HG02798 (cell line): ENCODE measurements around the gene S100A9.

Source experiments
- ATAC-seq: cut with Tn5 transposase; IDR thresholded peaks from one replicate; pipeline ENCODE4 v1.9.1; 2021; ENCODE audit warnings: mild to moderate bottlenecking; ENCODE audit not compliant: unreplicated experiment, poor library complexity

S100A9 gene

DNA sequence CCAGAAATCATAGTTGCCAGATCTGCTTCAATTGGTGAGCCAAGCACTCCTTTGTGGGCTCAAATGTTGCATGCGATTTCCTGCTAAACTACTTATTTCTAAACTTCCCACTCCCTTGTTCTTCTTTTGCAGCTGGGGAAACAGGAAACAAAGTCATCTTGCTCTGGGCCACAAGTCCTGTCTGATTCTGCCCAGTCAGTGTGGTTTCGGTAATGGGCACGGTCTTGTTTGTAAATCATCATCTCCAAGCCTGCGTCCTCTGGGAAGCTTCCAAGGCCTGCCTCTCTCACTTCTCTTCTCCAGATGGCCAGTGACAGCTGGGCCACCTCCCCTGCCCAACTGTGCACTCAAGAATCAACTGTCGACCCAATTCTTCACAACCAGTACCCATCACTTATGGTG, 28.8 kb downstream of the S100A9 start:
- ATAC-seq: no peak

DNA sequence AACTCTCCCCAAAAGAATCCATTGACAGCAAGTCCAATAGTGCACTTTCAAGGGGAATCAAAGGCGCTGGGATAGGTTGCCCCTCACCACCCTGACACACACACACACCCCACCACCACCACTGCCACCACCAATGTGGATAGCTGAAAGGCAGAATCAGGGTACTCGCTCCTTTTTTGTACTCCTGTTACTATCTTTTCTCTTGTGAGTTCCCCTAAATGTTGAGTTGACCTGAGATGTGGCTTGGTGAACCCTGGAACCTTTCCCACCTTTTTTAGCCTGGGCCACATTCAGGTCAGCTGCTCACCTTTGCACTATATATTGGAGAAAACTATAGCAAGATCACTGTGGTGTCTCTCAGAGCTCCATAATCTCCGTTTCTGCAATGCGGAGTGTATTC, 29.3 kb downstream of the S100A9 start:
- ATAC-seq: no peak

DNA sequence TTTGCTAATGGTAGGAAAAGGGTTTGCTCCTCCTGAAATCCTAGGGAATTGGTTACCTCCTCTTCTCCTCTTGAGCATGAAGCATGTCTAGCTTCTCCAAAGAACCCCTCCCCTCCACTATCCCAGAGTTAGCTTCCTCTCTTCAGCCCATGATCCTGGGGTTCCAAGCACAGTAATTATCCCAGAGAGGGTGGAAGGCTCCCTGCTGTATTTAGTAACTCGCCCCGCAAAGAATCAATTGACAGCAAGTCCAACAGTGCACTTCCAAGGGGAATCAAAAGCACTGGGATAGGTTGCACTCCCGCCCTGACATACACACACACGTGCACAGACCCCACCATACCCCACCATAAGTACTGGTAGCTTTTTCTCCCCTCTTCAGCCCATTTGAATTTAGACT, 30.1 kb downstream of the S100A9 start:
- no peak for ATAC-seq

DNA sequence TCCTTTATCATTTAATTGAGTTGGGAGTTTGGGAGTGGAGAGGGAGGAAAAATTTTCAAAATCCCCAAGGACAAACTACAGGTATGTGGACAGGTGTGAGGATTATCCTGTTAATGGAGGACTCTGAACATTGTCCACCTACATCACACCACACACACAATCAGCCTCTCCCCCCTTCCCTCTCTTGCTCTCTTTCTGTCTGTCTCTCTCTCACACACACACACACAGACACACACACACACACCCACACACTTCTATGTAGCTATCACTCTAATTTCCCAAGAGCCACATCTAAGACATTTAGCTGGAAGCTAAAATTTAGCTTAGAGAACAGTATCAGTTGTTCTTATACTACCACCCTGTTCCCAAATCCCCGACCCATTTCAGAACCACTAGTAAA, 31.7 kb downstream of the S100A9 start:
- no peak for ATAC-seq

DNA sequence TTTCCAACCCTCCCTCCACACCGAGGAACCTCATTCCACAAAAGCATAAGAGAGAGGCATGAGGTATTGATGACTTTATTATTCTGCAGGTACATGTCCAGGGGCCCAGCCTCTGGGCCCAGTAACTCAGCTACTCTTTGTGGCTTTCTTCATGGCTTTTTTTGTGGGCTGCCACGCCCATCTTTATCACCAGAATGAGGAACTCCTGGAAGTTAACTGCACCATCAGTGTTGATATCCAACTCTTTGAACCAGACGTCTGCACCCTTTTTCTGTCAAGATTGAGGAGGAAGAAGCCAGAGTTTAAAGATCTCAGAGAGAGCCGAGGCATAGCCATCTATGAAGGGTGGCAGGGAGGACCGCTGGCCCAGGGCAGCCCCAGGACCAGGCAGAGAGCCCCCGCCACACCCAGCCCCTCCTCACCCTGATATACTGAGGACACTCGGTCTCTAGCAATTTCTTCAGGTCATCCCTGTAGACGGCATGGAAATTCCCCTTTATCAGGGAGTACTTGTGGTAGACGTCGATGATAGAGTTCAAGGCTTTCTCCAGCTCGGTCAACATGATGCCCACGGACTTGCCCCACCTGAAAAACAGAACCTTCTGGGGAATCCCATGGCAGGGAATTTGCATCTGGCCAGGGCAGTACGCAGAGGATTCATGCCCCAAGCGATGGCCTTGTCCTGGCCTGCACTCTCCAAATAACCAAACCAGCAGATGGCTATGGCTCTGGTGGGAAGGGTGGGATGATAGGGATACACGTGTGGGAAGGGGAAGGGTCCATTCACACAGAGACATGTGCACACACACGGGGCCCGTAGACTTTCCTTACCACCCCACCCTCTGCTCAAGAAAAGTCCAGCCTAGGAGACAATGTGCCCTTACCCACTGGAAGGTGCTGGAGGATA, 32.6 kb downstream of the S100A9 start:
- ATAC-seq: no peak

DNA sequence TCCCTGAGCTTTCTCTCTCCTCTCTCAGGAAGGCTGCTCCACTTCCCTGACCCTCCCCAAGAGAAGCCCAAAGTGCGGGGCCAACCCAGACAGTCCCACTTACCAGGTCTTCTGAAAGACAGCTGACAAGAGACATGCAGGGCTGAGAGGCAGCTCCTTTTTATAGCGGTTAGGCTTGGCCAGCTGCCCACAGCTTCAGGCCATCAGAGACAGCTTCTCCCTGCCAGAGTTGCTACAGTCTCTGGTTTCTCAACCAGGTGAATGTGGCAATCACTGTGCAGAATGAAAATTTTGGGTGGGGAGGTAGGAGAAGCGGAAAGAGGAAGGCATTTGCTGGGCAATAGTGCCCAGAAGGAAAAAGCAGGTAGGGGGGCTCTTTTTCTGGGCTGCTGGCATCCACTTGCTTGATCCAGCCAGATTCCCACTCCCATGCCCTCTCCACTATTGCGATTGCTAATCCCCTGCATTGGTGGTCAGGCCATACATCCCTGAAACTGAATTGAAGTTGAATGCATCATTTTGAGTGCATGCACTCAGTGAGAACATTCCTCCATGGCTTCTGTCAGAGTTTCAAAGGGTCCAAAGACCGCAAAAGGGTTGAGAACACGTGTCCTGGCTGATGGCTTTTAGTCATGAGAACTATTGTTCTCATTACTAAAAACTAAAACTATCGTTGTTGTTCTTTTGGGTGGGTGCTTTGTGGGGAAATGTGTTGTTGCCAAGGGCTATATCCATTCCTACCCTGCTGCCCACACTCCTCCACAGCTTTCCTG, 33.5 kb downstream of the S100A9 start, which contains the start of gene S100A8:
S100A8 (minus strand) TSS at position 136 of the 773 bp plus-strand sequence. CDS start 538 bp downstream, outside the sequence.
- ATAC-seq: no peak

DNA sequence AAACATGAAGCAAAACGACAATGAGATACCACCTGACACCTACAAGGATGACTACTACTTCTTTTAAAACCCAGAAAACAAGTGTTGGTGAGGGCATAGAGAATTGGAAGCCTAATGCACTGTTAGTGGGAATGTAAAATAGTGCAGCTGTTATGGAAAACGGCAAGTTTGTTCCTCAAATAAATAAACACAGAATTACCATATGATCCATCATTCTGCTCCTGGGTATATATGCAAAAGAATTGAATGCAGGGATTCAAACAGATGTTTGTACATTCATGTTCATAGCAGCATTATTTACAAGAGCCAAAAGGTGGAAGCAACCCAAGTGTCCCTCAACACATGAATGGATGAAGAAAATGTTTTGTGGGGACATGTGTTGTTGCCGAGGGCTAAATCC, 34.6 kb downstream of the S100A9 start:
- ATAC-seq: no peak

DNA sequence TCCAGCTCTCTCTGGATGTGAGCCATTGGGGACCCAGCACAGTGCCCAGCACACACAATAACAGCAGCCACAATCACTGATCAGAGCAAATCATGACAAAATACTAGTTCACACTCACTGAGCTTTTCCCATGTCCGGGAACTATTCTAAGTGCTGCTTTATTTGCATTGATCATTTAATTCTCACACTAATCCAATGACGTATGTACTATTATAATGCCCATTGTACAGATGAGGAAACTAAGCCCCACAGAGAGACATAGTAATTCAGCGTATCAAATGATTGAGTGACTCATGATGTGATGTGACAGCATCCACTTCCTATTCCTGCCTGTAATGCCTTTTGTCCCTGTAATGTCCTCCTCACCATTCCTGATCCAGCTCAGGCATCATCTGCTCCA, 35.2 kb downstream of the S100A9 start:
- ATAC-seq: no peak

DNA sequence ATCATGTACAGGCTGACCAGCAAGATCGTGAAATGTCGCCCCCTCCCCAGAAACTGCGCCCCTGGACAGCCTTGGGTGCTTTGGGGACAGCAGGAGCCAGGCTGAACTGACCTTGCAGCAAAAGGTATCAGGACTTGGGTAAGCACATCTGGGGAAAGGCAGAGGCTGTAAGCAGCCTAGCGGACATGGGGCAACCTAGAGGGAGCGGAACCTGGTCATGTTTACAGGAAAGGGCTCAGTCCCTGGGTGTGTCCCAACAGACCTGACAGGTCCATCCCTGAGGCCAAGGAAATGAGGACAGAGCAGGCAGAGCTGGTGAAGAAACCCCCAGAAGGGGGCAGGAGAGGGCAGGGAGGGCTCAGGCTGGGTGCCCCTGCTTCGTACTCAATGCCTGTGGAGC, 36.3 kb downstream of the S100A9 start:
- ATAC-seq: no peak

DNA sequence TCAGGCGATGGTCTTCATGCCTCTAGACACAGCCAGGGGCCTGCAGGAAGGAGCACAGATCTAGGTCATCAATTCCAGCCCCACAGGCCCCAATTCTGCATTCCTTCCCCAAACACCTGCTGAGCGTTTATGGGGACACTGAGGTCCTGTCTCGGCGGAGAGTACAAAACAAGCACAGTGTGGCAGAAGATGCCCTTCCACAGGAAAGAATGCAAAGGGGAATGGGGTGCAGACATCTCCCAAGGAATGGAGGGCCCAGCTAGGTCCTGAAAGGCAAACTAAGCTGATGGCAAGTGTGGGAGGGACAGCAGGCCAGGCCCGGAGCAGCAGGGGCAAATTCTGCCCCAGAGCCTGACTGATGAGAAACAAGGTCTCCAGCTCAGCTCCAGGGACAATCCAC, 36.7 kb downstream of the S100A9 start:
- no peak for ATAC-seq

DNA sequence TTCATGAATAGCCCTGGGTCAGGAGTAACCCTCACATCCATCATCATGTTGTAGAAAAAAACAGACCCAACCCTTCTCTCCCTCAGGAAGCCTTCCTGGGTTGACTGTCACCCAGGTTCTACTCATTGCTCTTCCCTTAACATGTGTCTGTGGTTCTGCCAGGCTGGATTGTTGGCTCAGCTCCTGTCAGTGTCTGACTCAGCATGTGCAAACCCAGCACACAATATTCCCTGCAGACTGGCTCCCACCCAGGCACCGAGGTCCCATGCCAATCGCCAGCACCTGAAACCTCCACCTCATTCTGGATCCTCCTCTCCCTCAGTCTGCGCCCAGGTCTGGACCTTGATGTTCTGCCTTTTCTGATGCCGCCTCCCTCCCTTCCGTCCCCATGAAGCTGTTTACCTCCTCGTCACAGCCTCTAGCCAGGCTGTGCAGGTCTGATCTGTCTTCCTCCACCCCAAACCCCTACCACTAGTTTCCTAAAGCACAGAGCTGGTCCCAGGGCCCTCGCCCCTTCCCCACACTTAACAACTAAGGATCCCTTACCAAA, 37.6 kb downstream of the S100A9 start:
- no peak for ATAC-seq

DNA sequence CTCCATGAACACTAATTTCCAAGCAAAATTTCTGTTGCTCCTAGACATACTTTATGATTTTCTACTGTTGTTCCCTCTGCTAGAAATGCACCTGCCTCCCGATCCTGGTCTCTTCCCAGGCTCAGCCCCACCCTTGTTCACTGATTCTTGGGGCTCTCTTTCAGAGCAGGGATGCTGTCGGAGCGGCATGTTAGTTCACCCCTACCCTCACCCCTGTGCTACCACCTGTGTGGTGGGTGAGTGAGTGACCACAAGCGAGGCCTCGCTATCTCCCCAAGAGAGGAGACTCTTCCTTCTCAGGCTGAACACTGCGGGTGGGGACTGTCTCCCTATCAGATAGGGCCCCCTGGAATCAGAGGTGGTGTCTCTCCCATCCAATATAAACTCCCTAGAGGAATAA, 38.1 kb downstream of the S100A9 start:
- no peak for ATAC-seq

DNA sequence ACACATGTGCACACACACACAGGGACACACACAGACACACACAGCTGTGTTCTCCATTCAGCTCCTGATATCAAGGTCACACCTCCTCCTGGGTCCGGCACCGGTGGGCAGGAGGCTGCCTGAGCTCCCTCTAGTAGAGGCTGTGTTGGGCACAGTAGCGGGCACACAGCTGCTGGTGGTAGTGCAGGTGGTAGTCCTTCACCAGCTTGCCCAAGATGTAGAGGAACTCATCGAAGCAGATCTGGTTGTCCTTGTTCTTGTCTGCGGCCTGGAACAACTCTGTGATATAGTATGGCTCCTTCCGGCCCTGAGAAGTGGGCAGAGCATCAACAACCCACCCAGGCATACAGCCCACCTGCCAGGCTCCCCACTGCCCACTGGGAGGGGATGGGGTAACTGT, 38.8 kb downstream of the S100A9 start:
- ATAC-seq: no peak

DNA sequence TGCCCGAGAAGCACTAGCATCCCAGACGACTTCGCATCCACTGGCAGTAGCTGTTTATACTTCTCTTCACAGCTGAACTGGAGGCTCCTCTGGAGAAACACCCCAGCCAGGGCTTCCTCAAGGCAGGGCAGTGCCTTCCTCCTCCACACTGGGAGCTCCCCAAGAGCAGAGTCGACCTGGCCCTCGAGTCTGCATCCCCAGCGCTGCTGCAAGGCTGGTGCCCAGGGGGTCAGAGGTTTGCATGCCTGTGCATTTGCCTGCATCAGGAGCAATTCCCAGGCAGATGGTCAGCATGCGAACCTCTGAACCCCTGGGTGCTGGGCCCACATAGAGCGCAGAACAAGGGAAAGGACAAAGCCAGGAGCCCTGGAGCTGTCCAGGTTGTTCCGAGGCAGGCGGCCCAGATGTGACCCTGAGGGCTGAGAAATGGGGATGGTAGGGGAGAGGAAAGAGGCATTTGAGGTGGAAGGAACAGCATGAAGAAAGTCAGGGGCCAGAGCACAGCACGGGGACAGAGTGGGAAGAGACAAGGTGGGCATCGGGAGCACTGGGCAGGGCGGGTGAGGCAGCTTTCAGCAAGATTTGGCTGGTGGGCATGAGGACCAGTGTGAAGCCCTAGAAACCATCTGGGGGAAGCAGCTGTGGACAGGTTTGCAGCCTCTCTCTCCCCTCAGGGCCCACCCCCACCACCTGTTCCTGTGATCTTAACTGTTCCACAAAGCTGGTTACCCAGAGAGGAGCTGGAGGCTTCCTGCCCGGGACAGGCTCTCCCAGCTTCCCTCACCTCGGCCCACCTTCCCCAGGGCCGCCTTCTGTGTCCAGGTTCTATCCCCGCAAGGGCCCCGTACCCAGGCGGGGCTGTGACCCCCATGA, 39.6 kb downstream of the S100A9 start:
- ATAC-seq: no peak

DNA sequence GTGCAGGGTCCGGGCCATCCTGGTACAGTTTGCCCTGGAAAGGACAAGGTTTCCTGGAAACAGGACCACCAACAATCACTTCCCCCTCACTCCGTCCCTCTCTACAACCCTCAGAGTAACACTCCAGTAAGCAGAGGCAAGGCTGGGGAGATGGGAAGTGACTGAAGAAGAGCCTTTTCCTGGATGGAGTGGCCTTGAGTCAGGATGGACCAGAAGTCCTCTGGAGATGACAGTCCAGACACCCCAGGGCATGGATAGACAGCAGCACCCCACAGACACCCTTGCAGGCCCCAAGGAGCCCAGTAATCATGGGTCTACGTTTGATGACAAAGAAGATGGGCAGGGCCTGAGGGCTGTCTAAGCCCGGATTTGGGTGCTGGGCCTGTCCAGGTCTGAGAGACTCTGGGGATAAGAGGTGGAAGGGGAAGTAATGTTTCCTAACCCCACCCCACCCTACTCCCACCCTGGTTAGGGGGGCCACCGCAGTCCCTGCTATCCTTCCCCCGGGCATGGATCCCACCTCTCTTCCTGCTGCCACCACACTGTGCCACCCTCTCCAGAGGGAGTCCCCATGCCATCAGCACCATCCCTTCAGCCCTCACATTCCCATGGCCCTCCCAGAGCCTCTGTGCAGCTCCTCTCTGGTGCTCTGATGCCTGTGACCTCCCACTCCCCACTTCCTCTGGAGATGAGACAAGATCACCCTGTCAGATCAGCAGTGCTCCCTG, 40.4 kb downstream of the S100A9 start:
- ATAC-seq: no peak

DNA sequence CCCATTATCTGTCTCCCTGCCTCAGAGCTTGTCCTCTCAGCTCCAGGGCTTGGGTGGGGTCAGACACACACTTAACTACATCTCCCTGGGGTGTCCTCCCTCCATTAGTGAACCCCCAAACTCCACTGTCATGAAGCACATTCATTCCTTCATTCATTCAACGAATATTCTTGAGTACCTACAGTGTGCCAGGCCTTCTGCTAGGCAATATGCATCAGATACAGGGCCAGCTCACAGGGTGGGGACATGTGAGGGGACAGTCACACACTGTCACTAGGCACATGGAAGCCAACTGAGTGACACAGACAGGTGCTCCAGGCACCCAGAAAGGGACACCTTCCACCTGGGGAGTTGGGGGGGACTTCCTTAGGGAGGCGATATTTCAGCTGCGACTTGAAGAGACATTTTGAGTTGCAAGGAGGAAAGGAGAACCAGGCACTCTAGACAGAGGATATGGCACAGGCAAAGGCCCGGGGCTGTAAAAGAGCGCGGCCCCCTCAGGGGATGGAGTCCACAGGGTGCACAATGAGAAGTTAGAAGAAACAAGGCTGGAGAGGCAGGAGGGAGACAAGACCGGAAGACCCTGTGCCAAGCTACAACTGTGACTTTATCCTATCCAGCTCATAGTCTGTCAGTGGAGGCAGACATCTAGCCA, 41.9 kb downstream of the S100A9 start:
- ATAC-seq: no peak

DNA sequence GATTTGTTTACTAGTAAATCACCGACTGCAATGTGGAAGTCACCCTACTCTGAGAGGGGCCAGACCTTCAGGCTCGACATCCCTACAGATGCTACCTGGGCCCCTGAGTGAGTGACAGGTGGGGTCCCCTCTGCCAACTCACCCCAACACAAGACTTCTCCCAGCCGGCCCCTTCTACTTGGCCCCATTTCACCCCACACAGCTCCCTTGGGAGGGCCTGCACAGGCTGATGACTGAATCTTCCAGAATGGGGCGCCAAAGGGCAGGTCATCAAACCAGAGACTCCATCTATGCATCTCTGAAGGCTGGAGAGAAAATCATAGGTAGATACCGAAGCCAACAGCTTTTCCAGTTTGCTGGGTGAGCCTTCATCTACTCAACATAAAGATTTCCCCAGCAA, 42.6 kb downstream of the S100A9 start:
- no peak for ATAC-seq

DNA sequence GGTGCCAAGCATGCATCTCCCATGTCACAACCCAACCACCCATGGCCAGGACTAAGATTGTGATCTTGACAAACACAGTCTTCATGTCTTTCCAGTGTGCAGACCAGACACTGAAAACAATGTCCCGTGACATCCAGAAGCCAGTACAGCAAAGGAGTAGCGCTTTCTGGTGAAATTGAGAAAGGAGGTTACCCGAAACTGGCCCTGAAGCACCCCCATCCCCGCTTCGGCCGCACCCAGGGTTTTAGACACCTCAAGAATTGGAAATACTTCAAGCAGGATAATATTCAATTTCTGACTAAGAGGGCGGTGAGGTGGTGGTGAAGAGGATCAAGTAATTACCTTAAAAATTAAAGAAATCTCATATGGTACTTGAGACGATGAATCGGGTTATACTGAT, 43.8 kb downstream of the S100A9 start:
- no peak for ATAC-seq

DNA sequence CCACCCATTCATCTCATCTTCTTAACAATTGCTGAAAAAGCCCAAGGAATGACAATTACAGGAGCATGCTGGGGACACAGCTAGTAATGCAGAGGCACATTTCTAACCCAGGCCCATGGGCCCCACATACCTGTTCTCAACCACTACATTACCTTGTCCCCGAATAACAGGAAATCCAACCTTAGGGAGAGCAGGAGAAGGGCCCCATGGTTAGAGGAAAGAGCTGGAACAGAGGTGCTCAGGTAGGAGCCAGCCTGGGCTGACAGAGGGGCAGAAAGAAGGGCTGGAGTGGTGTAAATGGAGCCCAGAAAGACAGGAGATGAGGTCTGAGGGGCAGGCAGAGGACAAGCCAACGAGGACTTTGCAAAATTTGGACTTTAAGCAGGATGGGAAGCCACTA, 44.6 kb downstream of the S100A9 start:
- no peak for ATAC-seq
